HG03139 (cell line): ENCODE measurements around the gene PLEKHA4.
"Not testable (repeated sequence)": the region's sequence is repeated elsewhere in the genome, so short reads cannot be mapped to it uniquely, and the experiment has no call there.

Experiments used
- ATAC-seq: cut with Tn5 transposase; IDR thresholded peaks from one replicate; pipeline ENCODE4 v1.9.1; 2021; ENCODE audit not compliant: unreplicated experiment

Gene PLEKHA4

DNA sequence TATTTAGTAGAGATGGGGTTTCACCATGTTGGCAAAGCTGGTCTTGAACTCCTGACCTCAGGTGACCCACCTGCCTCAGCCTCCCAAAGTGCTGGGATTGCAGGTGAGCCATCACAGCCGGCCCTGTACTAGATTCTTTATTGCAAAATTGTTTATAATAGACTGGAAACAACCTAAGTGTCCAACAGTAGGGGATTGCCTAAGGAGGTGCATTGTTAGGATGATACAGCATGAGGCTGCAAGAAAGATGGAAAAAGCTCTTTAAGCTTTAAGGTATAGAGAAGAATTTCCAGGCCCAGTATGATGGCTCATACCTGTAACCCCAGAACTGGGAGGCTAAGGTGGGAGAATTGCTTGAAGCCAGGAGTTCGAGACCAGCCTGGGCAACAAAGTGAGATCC is 65.8 kb downstream of the PLEKHA4 start:
- ATAC-seq = no peak

DNA sequence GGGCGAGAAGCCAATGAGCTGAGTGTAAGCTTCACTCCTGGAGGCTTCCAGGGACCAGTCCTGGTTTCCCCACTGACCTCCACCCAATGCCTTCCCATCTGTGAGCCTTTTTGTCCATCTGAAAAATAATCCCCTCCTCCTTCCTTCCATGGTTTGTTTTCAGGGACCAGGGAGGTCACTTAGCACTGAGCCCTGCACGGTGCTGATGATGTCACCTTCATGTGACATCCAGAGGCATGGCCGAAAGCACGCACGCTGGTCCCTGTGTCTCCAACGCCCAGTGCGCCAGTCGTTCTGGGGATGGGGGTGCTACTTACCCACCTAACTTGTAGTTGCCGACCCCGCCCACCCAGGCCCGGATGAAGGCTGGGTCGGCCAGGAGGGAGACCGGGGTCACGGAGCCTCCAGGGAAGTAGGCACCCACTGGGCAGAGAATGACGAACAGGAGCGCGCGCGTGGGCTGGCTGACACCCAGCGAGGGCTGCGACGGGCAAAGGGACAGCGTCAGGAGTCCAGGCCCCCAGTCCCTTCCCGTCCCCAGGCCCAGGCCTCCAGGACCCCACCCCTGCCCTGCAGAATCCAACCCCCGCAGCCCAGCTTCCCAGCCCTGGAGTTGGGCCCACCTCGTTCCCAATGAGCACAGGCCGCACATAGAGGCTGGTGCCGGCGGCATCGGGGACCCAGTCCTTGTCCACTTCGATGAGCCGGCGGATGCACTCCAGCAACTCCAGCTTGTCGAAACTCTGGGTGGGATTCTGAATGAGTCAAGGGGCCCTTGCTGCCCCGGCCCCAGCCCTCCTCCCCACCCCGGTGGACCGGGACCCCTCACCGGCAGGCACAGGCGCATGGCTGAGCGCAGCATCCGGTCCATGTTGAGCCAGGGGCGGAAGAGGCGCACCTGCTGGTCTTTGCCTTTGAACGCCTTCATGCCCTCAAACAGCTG is 68.8 kb downstream of the PLEKHA4 start:
- ATAC-seq = no peak

DNA sequence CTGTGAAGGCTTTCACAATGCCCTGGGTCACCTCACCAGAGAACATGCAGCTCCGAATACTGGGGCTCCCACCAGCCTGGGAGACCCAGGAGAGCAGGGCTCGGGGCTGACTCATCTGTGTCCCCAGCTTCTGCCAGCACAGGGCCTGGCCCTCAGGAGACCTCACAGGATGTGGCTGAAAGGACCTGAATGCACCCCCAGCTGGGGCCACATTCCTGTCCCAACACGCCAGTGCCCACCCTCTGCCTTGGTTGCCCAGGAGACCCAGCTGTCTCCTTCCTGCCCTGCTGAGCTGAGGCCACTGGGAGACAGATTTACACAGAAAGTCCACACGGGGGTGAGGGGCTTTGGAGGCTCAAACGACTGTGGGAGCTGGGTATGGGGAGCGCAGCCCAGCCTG is 69.5 kb downstream of the PLEKHA4 start:
- ATAC-seq = no peak

DNA sequence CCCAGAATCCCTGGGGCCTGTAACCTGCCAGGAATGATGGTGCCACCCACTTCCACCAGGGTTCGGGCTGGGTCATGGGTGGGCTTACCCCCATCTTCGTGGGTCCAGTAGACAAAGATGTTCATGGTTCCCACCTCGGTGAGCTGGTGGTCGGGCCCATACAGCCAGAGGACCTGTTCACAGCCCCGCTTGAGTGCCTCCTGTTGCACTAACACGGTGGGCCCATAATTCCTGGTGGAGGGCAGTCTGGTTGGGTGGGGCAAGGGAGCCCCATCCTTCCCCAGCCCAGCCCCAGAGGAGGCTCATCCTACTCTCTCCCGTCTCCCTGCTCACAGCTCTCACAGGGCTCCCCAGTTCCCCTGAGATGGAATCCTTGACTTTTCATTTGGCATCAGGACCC is 71.3 kb downstream of the PLEKHA4 start:
- no peak for ATAC-seq

DNA sequence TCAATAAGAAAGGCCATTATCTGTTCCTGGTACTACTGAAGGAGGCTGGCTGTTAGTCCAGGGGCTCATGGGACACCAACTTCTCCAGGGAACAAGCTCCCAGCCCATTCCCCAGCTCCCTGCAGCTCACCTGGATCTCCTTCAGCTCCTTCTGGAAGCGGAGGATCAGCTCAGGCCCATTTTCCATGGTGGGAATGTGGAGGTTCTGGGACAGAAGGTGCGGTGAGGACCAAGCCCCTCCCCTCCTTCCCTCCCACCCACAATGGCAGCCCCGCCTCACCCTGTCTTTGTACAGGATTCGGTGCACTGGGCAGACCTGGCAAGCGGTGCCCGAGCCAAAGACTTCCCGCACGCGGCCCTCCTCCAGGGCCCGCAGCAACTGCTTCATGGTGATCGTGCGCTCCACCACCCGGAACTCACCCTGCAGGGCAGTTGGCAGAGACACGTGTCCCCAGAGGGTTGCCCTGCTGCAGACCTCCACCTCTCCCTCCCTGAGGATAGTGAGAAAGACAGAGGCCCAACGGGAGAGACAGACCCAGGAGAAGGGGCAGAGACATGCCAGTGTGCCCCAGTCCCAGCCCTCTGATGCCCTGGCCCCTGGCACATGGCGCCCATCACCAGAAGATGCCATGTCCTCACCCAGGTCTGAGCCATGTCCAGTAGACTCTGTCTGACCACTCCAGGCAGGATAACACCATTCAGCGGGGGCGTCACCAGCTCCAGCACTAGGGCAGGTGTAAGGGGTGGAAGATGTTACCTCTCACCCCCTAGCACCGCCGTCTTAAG is 71.9 kb downstream of the PLEKHA4 start:
- ATAC-seq = no peak

DNA sequence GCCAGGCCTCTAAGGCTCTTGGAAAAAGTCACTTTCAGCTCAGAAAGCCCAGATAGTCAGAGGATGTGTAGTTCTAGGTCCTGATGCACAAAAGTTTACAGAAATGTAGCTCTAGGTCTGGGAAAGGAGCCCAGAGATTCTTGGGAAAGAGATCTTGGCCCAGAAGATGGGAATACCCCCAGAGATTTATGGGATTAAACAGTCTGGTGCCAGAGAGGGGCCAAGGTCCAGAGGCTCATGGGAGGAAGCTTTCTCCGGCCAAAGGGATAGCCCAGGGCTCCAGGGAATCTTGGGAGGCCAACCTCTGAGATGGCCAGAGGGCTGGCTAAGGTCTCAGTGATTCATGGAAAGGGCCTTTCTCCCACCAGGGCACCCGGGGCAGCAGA is 72.7 kb downstream of the PLEKHA4 start:
- ATAC-seq = no peak

DNA sequence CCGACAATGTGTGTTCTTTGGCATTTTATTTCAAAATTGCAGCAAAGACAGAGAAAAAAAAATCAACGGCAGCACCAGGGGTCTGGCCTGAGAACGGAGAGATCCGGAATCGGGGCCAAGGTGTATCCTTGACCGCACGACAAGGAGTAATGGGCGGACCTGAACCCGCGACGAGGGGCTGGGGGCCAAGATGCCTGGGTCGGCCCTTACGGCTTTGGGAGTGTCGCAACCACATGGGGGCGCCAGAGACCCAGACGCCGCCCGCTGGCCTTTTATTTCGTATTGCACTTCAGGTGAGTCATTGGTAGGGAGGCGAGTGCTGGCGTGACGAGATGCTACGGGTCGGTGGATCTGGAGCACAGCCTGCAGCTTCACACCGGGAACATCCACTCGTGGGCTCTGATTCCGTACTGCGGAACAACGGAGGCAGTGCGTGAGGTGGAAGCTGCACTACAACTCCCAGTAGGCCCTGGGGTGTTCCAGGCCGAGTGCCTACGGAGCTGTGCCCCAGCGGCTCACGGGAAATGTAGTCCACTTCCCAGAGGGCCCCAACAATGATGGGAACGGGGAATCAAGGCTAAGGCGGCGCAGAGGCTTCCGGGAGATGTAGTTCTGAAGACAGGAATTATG is 73.2 kb downstream of the PLEKHA4 start:
- ATAC-seq = peak; percentile 65

DNA sequence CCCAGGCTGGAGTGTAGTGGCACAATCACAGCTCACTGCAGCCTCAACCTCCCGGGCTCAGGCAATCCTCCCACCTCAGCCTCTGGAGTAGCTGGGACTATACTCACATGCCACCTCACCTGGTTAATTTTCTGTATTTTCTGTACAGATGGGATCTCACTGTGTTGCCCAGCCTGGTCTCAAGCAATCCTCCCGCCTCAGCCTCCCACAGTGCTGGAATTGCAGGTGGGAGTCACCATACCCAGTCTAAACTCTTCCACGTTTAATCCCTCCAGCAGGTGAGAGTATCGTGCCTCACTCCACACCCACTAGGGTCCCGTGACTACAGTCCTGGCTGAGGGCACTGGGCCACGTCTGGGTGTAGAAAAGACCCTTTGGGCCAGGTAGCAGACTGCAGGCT is 74.1 kb downstream of the PLEKHA4 start:
- ATAC-seq = no peak

DNA sequence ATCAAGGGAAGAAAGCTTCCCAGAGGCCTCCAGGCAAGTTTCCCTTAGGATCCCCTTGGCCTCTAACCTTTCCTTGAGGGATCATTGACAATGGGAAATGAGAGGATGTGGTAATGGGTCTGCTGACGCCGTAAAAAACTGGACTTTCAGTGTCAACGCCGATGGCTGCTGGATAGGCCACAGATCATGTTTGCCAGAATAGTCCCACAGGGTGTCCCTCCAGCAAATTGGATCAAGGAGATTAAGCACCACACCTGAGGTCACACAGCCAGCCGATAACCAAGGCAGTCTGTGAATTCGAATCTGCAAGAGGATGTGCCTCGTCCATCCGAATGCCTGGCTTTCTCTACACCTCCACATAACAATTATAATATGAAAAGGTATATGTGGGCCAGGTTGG is 75.1 kb downstream of the PLEKHA4 start:
- ATAC-seq = no peak

DNA sequence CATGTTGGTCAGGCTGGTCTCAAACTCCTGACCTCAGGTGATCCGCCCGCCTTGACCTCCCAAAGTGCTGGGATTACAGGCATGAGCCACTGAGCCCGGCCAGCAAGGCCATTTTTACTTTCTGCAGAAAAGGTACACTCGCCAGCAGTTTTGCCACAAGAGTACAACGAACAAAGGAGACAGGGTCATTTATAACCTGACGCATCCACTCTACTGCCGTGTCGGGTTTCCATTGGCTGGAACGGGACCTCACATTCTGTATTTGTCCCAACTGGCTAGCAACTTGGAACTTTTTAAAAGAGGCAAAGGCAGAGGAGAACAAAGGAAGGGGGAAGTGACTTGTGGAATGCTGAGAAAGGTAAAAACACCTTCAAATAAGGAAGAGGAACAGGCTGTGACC is 81.1 kb downstream of the PLEKHA4 start:
- ATAC-seq = not testable (repeated sequence)
